ENCODE data around the gene NAB1. TPM values are rescaled to one million over a fixed set of nuclear protein-coding genes. Genes with fewer than 3 reads are reported as not detected.
"Not testable (repeated sequence)": the region's sequence is repeated elsewhere in the genome, so short reads cannot be mapped to it uniquely, and the experiment has no call there.

Gene NAB1
- 92.4 and 93.1 TPM in 2 replicates for total RNA-seq (2014; rRNA removed; shearing (Covaris generic); ENCODE audit: low replicate concordance)

DNA sequence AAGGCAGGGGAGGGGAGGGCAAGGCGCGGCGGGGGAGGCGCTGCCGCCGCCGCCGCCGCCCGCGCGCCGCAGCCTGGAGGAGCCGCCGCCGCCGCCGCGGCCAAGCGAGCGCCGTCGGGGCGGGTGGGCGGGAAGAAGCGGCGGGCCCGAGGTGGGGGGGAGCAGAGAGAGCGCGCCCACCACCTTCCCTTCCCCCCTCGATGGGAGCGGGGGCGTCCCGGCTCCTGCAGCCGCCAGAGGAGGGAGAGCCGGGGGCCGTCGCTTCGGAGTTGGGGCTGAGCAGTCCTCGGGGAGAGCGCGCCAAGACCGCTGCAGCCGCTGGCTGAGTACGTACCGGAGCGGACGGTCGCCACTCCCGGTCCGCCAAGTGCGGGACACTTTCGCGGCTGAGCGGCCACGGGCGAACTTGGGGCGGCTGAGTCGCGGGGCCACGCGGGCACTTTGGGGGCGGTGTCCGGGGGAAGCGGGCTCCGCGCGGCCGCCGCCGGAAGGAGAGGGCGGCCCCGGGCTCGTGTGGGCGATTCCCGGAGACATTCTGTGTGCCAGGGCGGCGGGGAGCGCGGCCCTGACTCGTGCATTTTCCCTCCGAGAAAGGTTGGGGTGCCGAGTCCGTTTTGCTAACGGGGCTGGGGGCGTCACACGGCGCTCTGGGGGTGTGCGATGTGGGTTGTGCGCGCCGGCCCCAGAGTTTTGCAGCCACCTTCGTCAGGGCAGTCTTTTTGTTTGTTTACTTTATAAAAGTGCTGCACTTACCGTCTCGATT lies at the start of gene NAB1:
NAB1 (plus strand) TSS at position 49 of the 763 bp plus-strand sequence. CDS start 10,094 bp downstream, outside the sequence.
- peak; percentile 56 for DNase-seq (ENCODE audit: low read depth)
- in situ Hi-C loops (cut with HindIII; ENCODE audit: low pct_unique_long_range_greater_than_20kb, low sequenced_read_pairs), result no loop called here

DNA sequence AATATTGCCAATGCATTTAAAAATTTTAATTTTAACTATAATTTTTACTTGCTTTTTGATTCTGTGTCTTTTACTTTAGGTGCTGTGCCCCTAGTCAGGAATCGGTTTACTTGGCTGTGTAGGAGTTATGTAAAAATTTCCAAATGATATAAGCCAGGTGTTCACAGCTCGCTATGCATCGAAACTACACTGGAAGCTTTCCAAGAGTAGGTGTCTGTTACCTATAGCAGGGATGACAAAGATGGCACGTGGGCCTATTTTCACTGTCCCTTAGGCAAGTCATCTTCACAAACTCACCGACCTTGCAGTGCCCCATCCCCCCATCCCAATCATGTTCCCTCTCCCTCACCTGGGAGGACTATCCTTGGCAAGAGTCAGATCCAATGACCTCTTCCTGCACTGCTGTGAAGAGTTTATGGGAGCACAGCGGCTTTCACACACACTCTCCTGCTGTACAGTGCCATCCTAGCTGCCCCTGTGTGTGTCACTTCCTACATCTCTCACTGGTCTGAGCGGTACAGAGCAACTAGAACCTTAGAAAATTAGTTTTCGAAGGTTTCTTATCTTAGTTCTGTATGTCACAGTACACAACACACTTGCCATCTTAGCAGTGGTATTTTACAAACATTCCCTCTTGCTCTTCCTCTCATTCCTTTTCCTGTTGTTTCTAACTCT lies 49.2 kb upstream of the NAB1 start:
- no peak for DNase-seq (ENCODE audit: low read depth)
- in situ Hi-C loops (cut with HindIII; ENCODE audit: low pct_unique_long_range_greater_than_20kb, low sequenced_read_pairs), result no loop called here

GRCh38 chr2:190600293-190601103 lies 48.4 kb upstream of the NAB1 start:
- in situ Hi-C loops (cut with HindIII; ENCODE audit: low pct_unique_long_range_greater_than_20kb, low sequenced_read_pairs), result no loop called here

DNA sequence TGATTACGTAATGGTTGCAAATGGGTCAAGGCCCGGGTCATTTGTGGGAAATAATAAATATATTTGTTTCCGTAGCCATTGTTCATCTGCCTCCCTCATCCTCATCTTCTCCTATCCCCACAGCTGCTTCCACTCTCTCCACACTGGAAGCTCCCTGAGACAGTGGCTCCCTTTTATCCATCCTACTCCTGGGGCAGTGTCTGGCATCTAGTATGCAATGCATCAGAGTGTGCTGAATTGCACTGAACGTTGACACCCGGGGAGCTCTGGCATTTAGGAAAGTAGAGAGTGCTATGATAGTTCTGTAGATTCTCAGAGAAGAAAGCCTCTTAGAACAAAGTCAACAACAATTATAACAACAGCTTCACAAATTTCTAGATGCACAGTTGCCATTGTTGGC lies 45.5 kb upstream of the NAB1 start:
- DNase-seq (ENCODE audit: low read depth), result no peak
- in situ Hi-C loops (cut with HindIII; ENCODE audit: low pct_unique_long_range_greater_than_20kb, low sequenced_read_pairs), result no loop called here

More at GRCh38 chr2:190600293-190601103, 48.4 kb upstream of the NAB1 start:
- no peak for DNase-seq (ENCODE audit: low read depth)

- DNase-seq (ENCODE audit: low read depth), result no peak
- in situ Hi-C loops (cut with HindIII; ENCODE audit: low pct_unique_long_range_greater_than_20kb, low sequenced_read_pairs), result no loop called here
Measured at GRCh38 chr2:190607014-190607597, 41.8 kb upstream of the NAB1 start.

DNA sequence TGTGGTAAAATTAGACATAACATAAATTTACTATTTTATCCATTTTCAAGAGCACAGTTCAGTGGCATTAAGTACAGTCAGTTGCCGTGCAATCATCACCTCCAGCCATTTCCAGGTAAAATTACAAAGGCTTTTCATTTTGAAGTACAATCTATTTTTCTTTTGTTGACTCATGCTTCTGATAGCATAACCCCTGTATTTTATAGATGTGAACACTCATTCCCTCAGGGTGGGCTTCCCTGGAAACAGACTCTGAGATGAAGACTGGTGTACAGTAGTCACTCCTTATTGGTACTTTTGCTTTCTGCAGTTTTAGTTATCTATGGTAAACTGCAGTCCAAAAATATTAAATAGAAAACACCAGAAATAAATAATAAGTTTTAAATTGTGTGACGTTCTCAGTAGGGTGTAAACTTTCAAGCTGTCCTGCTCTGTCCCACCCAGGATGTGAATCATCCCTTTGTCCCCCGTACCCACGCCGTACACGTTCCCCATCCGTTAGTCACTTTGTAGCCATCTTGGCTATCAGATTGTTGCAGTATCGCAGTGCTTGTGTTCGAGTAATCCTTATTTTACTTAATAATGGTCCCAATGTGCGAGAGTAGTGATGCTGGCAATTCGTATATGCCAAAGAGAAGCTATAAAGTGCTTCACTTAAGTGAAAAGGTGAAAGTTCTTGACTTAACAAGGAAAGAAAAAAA lies 41.1 kb upstream of the NAB1 start:
- in situ Hi-C loops (cut with HindIII; ENCODE audit: low pct_unique_long_range_greater_than_20kb, low sequenced_read_pairs), result no loop called here
- no peak for DNase-seq (ENCODE audit: low read depth)

DNA sequence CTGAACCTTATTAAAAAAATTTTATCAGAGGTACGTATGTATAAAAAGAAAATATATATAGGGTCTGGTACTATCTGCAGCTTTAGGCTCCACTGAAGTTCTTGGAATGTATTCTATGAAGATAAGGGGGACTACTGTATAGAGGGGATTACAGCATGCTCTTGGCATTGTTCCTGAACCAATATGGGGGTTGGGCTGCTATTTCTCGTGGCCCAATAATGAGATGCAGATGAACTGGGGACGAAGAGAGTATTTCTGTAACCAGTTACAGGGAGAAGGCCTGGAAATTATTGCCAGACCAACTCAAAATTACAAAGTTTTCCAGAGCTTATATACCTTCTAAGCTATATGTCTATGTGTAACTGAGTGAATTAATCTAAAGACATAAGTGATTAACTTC lies 40.0 kb upstream of the NAB1 start:
- in situ Hi-C loops (cut with HindIII; ENCODE audit: low pct_unique_long_range_greater_than_20kb, low sequenced_read_pairs); DNase-seq (ENCODE audit: low read depth): not testable (repeated sequence)

- DNase-seq (ENCODE audit: low read depth); in situ Hi-C loops (cut with HindIII; ENCODE audit: low pct_unique_long_range_greater_than_20kb, low sequenced_read_pairs): not testable (repeated sequence)
Measured at GRCh38 chr2:190609397-190609796, 39.5 kb upstream of the NAB1 start.

GRCh38 chr2:190610528-190610927 lies 38.4 kb upstream of the NAB1 start:
- in situ Hi-C loops (cut with HindIII; ENCODE audit: low pct_unique_long_range_greater_than_20kb, low sequenced_read_pairs); DNase-seq (ENCODE audit: low read depth): not testable (repeated sequence)

DNA sequence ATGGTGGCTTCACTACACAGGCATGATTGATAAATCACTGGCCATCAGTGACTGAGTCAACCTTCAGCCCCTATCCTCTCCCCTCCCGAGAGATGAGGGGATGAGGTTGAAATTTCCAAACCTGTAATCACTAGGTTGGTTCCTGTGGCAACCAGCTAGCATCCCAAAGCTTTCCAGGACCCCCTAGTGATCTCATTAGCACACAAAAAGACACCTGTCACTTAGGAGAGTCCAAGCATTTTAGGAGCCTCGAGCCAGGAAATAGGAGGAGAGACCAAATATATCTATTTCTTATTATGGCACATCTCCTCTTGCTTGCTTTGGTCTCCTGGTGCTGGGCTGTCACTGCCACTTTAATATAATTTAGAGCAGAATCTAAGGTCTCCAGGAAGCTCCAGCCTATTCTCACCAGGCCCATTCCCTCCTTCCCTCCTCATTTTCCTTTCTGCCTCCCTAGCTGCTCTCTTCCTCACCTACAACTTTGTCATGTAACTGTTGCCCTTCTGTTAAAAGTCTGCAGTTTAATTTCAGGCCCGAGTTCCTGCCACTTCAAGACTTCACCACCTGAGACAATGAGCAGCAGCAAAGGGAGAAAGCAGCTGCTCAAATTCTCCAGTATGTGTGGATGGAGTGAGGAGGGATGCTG lies 33.2 kb upstream of the NAB1 start:
- DNase-seq (ENCODE audit: low read depth), result no peak
- in situ Hi-C loops (cut with HindIII; ENCODE audit: low pct_unique_long_range_greater_than_20kb, low sequenced_read_pairs), result no loop called here

- DNase-seq (ENCODE audit: low read depth), result no peak
- in situ Hi-C loops (cut with HindIII; ENCODE audit: low pct_unique_long_range_greater_than_20kb, low sequenced_read_pairs), result no loop called here
Measured at GRCh38 chr2:190618030-190618429, 30.9 kb upstream of the NAB1 start.

DNA sequence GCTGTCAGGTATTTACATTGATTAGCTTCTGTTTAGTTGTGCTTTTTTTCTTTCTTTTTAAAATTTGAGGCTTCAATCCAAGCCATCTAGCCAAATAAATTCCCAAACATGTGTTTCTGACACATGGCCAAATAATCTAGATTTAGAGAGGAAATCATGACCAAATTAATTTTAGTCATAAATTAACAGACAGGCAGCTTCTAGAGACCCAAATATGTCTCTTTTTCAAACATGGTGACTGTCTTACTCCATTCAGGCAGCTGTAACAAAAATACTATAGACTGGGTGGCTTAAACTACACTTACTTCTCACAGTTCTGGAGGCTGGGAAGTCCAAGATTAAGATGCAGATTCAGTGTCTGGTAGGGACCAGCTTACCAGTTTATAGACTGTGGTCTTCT lies 23.2 kb upstream of the NAB1 start:
- in situ Hi-C loops (cut with HindIII; ENCODE audit: low pct_unique_long_range_greater_than_20kb, low sequenced_read_pairs), result no loop called here
- DNase-seq (ENCODE audit: low read depth), result no peak

DNA sequence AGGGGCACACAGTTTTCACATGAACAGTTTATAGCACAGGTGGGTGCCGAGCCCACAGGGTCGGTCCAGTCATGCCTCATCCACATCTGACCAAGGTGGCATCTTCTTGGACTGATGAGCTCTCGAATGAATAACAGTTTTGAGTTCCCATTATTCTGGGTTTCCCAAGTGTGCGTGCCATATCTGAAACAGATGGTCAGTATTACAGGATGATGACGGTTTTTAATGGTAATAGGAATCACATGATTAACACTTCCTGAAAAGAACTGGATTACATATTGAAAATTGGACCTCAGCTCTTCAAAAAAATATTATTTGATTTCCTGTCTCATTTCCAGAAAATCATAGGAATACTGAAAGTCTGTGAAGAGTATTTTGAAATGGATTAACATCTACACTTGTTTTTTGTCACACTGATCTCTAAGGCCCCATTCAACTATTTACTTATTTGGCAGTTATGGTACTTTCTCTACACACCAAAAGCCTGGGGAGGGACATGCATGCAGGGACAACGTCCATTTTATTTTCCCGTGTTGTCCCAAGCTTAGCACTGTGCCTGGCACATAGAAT lies 22.2 kb upstream of the NAB1 start:
- in situ Hi-C loops (cut with HindIII; ENCODE audit: low pct_unique_long_range_greater_than_20kb, low sequenced_read_pairs), result no loop called here
- DNase-seq (ENCODE audit: low read depth), result no peak

GRCh38 chr2:190627448-190628412 lies 21.2 kb upstream of the NAB1 start:
- in situ Hi-C loops (cut with HindIII; ENCODE audit: low pct_unique_long_range_greater_than_20kb, low sequenced_read_pairs), result no loop called here
- DNase-seq (ENCODE audit: low read depth), result peak; percentile 19

- DNase-seq (ENCODE audit: low read depth), result no peak
- in situ Hi-C loops (cut with HindIII; ENCODE audit: low pct_unique_long_range_greater_than_20kb, low sequenced_read_pairs), result no loop called here
Measured at GRCh38 chr2:190628591-190629319, 20.1 kb upstream of the NAB1 start.

GRCh38 chr2:190634381-190634780 lies 14.5 kb upstream of the NAB1 start:
- in situ Hi-C loops (cut with HindIII; ENCODE audit: low pct_unique_long_range_greater_than_20kb, low sequenced_read_pairs), result no loop called here

More at GRCh38 chr2:190634381-190634780, 14.5 kb upstream of the NAB1 start:
- no peak for DNase-seq (ENCODE audit: low read depth)
